Measurements from ENCODE around the gene ABCG1. TPM values are rescaled to one million over a fixed set of nuclear protein-coding genes. Genes with fewer than 3 reads are reported as not detected.
A peak's percentile ranks its signal among the peaks of the same experiment; 100 is the strongest.

The ABCG1 gene
- total RNA-seq, 1 donor from 2014 or later = 1.3 TPM

- peaks cover 14% of the 10 kb centered on the region for H3K27me3 ChIP-seq (ENCODE audit: insufficient read depth, low read length)
- no peaks in the 10 kb centered on the region for H3K79me2 ChIP-seq (ENCODE audit: insufficient read depth, low read length)
- no peak overlapping the region for H3K27ac ChIP-seq (ENCODE audit: low read depth, low read length)
- H3K9ac ChIP-seq (ENCODE audit: low read length) = no peak overlapping the region
- no peak overlapping the region for H3K27ac Mint-ChIP-seq (ENCODE audit: unreplicated experiment)
- H3K9me3 Mint-ChIP-seq (ENCODE audit: unreplicated experiment) = no peaks in the 10 kb centered on the region
- no peak overlapping the region for H3K4me3 Mint-ChIP-seq (ENCODE audit: unreplicated experiment)
- H3K36me3 Mint-ChIP-seq (ENCODE audit: low read depth, unreplicated experiment) = no peaks in the 10 kb centered on the region
- DNase-seq (ENCODE audit: low read depth) (peak; percentile 45), FAIRE-seq (no peak)
- no peak overlapping the region for H3K4me2 ChIP-seq (ENCODE audit: low read length)
- TF ChIP-seq EZH2 (IDR thresholded peaks at IDR 0.05; ENCODE audit: insufficient read depth, low read length) (no peak), CTCF (IDR thresholded peaks at IDR 0.05; ENCODE audit: insufficient read depth, low read depth, low read length) (no peak)
- no peaks in the 10 kb centered on the region for H4K20me1 ChIP-seq (ENCODE audit: insufficient read depth, low read length)
- H3K27me3 Mint-ChIP-seq (ENCODE audit: low read depth, unreplicated experiment) = peaks cover 36% of the 10 kb centered on the region
- H3K4me1 Mint-ChIP-seq (ENCODE audit: low read depth, unreplicated experiment) = peaks cover 9% of the 10 kb centered on the region
- no peaks in the 10 kb centered on the region for H3K4me1 ChIP-seq (ENCODE audit: insufficient read depth, low read length)
- H3K36me3 ChIP-seq (ENCODE audit: insufficient read depth, low read length) = no peaks in the 10 kb centered on the region
- no peak overlapping the region for H3K4me3 ChIP-seq (ENCODE audit: insufficient read depth, low read depth, low read length)
- H2AFZ ChIP-seq (ENCODE audit: low read depth, low read length) = peak overlapping the region; percentile 14
- H3K9me3 ChIP-seq (ENCODE audit: insufficient read depth, low read depth, low read length) = no peaks in the 10 kb centered on the region
These were observed 9.2 kb downstream of the ABCG1 start for GRCh38 chr21:42227909-42228708.

GRCh38 chr21:42228709-42229220 is 9.8 kb downstream of the ABCG1 start:
- FAIRE-seq = no peak
- no peak overlapping the region for H3K4me2 ChIP-seq (ENCODE audit: low read length)
- no peaks in the 10 kb centered on the region for H3K9me3 ChIP-seq (ENCODE audit: insufficient read depth, low read depth, low read length)
- no peaks in the 10 kb centered on the region for H3K9me3 Mint-ChIP-seq (ENCODE audit: unreplicated experiment)
- no peak overlapping the region for H3K4me3 Mint-ChIP-seq (ENCODE audit: unreplicated experiment)
- H3K79me2 ChIP-seq (ENCODE audit: insufficient read depth, low read length) = no peaks in the 10 kb centered on the region
- no peak overlapping the region for H3K9ac ChIP-seq (ENCODE audit: low read length)
- peaks cover 30% of the 10 kb centered on the region for H3K27me3 Mint-ChIP-seq (ENCODE audit: low read depth, unreplicated experiment)
- H3K27ac ChIP-seq (ENCODE audit: low read depth, low read length) = no peak overlapping the region
- H3K4me3 ChIP-seq (ENCODE audit: insufficient read depth, low read depth, low read length) = no peak overlapping the region
- H2AFZ ChIP-seq (ENCODE audit: low read depth, low read length) = no peak overlapping the region
- TF ChIP-seq EZH2 (IDR thresholded peaks at IDR 0.05; ENCODE audit: insufficient read depth, low read length) (no peak), CTCF (IDR thresholded peaks at IDR 0.05; ENCODE audit: insufficient read depth, low read depth, low read length) (no peak)
- no peaks in the 10 kb centered on the region for H4K20me1 ChIP-seq (ENCODE audit: insufficient read depth, low read length)
- H3K4me1 ChIP-seq (ENCODE audit: insufficient read depth, low read length) = no peaks in the 10 kb centered on the region
- no peaks in the 10 kb centered on the region for H3K36me3 ChIP-seq (ENCODE audit: insufficient read depth, low read length)
- H3K4me1 Mint-ChIP-seq (ENCODE audit: low read depth, unreplicated experiment) = peaks cover 12% of the 10 kb centered on the region
- H3K27ac Mint-ChIP-seq (ENCODE audit: unreplicated experiment) = no peak overlapping the region
- no peak for DNase-seq (ENCODE audit: low read depth)
- peaks cover 10% of the 10 kb centered on the region for H3K27me3 ChIP-seq (ENCODE audit: insufficient read depth, low read length)
- no peaks in the 10 kb centered on the region for H3K36me3 Mint-ChIP-seq (ENCODE audit: low read depth, unreplicated experiment)

- peaks cover 10% of the 10 kb centered on the region for H3K27me3 ChIP-seq (ENCODE audit: insufficient read depth, low read length)
- no peak overlapping the region for H3K4me2 ChIP-seq (ENCODE audit: low read length)
- Mint-ChIP-seq H3K27me3 (ENCODE audit: low read depth, unreplicated experiment) (peaks cover 28% of the 10 kb centered on the region), H3K27ac (ENCODE audit: unreplicated experiment) (no peak overlapping the region), H3K4me1 (ENCODE audit: low read depth, unreplicated experiment) (peaks cover 13% of the 10 kb centered on the region), H3K36me3 (ENCODE audit: low read depth, unreplicated experiment) (no peaks in the 10 kb centered on the region), H3K4me3 (ENCODE audit: unreplicated experiment) (no peak overlapping the region), H3K9me3 (ENCODE audit: unreplicated experiment) (no peaks in the 10 kb centered on the region)
- H3K36me3 ChIP-seq (ENCODE audit: insufficient read depth, low read length) = no peaks in the 10 kb centered on the region
- no peak overlapping the region for H3K27ac ChIP-seq (ENCODE audit: low read depth, low read length)
- no peak overlapping the region for H3K9ac ChIP-seq (ENCODE audit: low read length)
- H3K4me3 ChIP-seq (ENCODE audit: insufficient read depth, low read depth, low read length) = no peak overlapping the region
- no peaks in the 10 kb centered on the region for H3K9me3 ChIP-seq (ENCODE audit: insufficient read depth, low read depth, low read length)
- H4K20me1 ChIP-seq (ENCODE audit: insufficient read depth, low read length) = no peaks in the 10 kb centered on the region
- peaks cover 6% of the 10 kb centered on the region for H3K4me1 ChIP-seq (ENCODE audit: insufficient read depth, low read length)
- H3K79me2 ChIP-seq (ENCODE audit: insufficient read depth, low read length) = no peaks in the 10 kb centered on the region
- TF ChIP-seq EZH2 (IDR thresholded peaks at IDR 0.05; ENCODE audit: insufficient read depth, low read length) (no peak), CTCF (IDR thresholded peaks at IDR 0.05; ENCODE audit: insufficient read depth, low read depth, low read length) (no peak)
- FAIRE-seq (no peak), DNase-seq (ENCODE audit: low read depth) (no peak)
- H2AFZ ChIP-seq (ENCODE audit: low read depth, low read length) = no peak overlapping the region
These were observed 10.7 kb downstream of the ABCG1 start for GRCh38 chr21:42229676-42230075.

Data from astrocyte (in vitro differentiated cells and primary cell).